IMR-90 (cell line): ENCODE results near the gene MYO9A. TPM values are rescaled to one million over a fixed set of nuclear protein-coding genes. Genes with fewer than 3 reads are reported as not detected.

ENCODE experiments used
- ATAC-seq: fragments of 200-7000 bp; cut with Tn5 transposase; 2 replicates; pipeline ENCODE4 v1.9.1; 2020; ENCODE audit warnings: low read depth, mild to moderate bottlenecking, moderate library complexity
- BruUV-seq: library from RNA; stranded (reverse); fragments of 400-500 nt; replicated peaks from 2 replicates; lab custom pipeline; 2021; lab: Mats Ljungman, UMichigan
- CTCF ChIA-PET: fragments of 300-600 bp; formaldehyde crosslinking; extraction: SDS; loops from one replicate; lab custom pipeline; 2021; ENCODE audit warnings: antibody characterized with exemption; lab: Yijun Ruan, JAX
- POLR2A ChIA-PET: fragments of 300-600 bp; sonication (Branson Sonifier 250); formaldehyde crosslinking; loops from one replicate; lab custom pipeline; 2022; ENCODE audit warnings: antibody characterized with exemption; ENCODE audit not compliant: unreplicated experiment; lab: Charles Lee
- DNase-seq: peaks from one replicate; pipeline ENCODE4 v3.0.0; 2013
- H2AFZ ChIP-seq: replicated peaks from 2 replicates; pipeline ENCODE3; 2013; ENCODE audit warnings: low read length, mild to moderate bottlenecking; ENCODE audit not compliant: poor library complexity
- H2AK5ac ChIP-seq: 2 replicates; pipeline ENCODE4 v1.6.1; 2013; ENCODE audit warnings: low read depth, low read length, inconsistent platforms
- H2AK9ac ChIP-seq: replicated peaks from 2 replicates; pipeline ENCODE3; 2013; ENCODE audit warnings: mild to moderate bottlenecking, low read depth, low read length, moderate library complexity; ENCODE audit not compliant: poor library complexity
- H2BK120ac ChIP-seq: 2 replicates; pipeline ENCODE4 v1.6.1; 2013; ENCODE audit warnings: low read depth, low read length, inconsistent platforms
- H2BK15ac ChIP-seq: 3 replicates; pipeline ENCODE4 v1.6.1; 2013; ENCODE audit warnings: low read depth, low read length, inconsistent platforms
- H2BK20ac ChIP-seq: 2 replicates; pipeline ENCODE4 v1.6.1; 2013; ENCODE audit warnings: low read depth, mild to moderate bottlenecking, inconsistent platforms, low read length, moderate library complexity
- H2BK5ac ChIP-seq: 2 replicates; pipeline ENCODE4 v1.6.1; 2013; ENCODE audit warnings: mild to moderate bottlenecking, low read depth, low read length, inconsistent platforms; ENCODE audit not compliant: poor library complexity, severe bottlenecking
- H3K14ac ChIP-seq: replicated peaks from 2 replicates; pipeline ENCODE4 v1.6.1; 2013; ENCODE audit warnings: low read depth, low read length, inconsistent platforms
- H3K18ac ChIP-seq: 2 replicates; pipeline ENCODE4 v1.6.1; 2013; ENCODE audit warnings: low read depth, low read length, control low read depth
- H3K23ac ChIP-seq: 2 replicates; pipeline ENCODE4 v1.6.1; 2013; ENCODE audit warnings: low read depth, low read length, inconsistent platforms
- H3K27ac ChIP-seq: 2 replicates; pipeline ENCODE4 v1.5.1; 2013; ENCODE audit warnings: mild to moderate bottlenecking, control low read depth, low read length; ENCODE audit not compliant: insufficient read depth
- H3K27me3 ChIP-seq: 2 replicates; pipeline ENCODE4 v1.6.1; 2013; ENCODE audit warnings: low read length; ENCODE audit not compliant: control insufficient read depth, insufficient read depth
- H3K36me3 ChIP-seq: 2 replicates; pipeline ENCODE4 v1.6.1; 2013; ENCODE audit warnings: low read length, mixed read lengths; ENCODE audit not compliant: control insufficient read depth, insufficient read depth
- H3K4ac ChIP-seq: 2 replicates; pipeline ENCODE4 v1.6.1; 2013; ENCODE audit warnings: low read depth, low read length, inconsistent platforms
- H3K4me1 ChIP-seq: 2 replicates; pipeline ENCODE4 v1.6.1; 2013; ENCODE audit warnings: low read length, mixed read lengths; ENCODE audit not compliant: control insufficient read depth, insufficient read depth
- H3K4me2 ChIP-seq: 2 replicates; pipeline ENCODE4 v1.6.1; 2013; ENCODE audit warnings: low read depth, mild to moderate bottlenecking, control low read depth, low read length, moderate library complexity
- H3K4me3 ChIP-seq: 2 replicates; pipeline ENCODE4 v1.5.1; 2013; ENCODE audit warnings: low read depth, mild to moderate bottlenecking, control low read depth, low read length, moderate library complexity; ENCODE audit not compliant: insufficient read depth
- H3K56ac ChIP-seq: 2 replicates; pipeline ENCODE4 v1.6.1; 2013; ENCODE audit warnings: low read length, inconsistent platforms; ENCODE audit not compliant: insufficient read depth; ENCODE audit errors: extremely low read depth
- H3K79me1 ChIP-seq, 2 experiments: 2 replicates each; pipeline ENCODE4 v1.6.1; 2013; ENCODE audit warnings: low read length in 2 of 2, inconsistent platforms in 1 of 2, low read depth in 1 of 2
- H3K9ac ChIP-seq: 2 replicates; pipeline ENCODE4 v1.6.1; 2013; ENCODE audit warnings: low read depth, low read length, control low read depth
- H3K9me1 ChIP-seq: 2 replicates; pipeline ENCODE4 v1.6.1; 2013; ENCODE audit warnings: low read length, inconsistent platforms; ENCODE audit not compliant: insufficient read depth
- H3K9me3 ChIP-seq: 2 replicates; pipeline ENCODE4 v1.6.1; 2013; ENCODE audit warnings: low read length; ENCODE audit not compliant: control insufficient read depth, insufficient read depth
- H4K20me1 ChIP-seq: 2 replicates; pipeline ENCODE4 v1.6.1; 2013; ENCODE audit warnings: low read length, inconsistent platforms; ENCODE audit not compliant: insufficient read depth
- H4K5ac ChIP-seq: 2 replicates; pipeline ENCODE4 v1.6.1; 2013; ENCODE audit warnings: mild to moderate bottlenecking, low read depth, low read length, control low read depth
- H4K8ac ChIP-seq, 2 experiments: 2 replicates each; pipeline ENCODE4 v1.6.1; 2013; ENCODE audit warnings: low read depth in 2 of 2, low read length in 2 of 2, control low read depth in 1 of 2, inconsistent platforms in 1 of 2
- H4K91ac ChIP-seq: 2 replicates; pipeline ENCODE4 v1.6.1; 2013; ENCODE audit warnings: low read depth, low read length, inconsistent platforms; ENCODE audit not compliant: insufficient read depth
- CEBPB ChIP-seq: IDR thresholded peaks from 2 replicates; pipeline ENCODE4 v1.6.1; 2012; ENCODE audit warnings: low read depth, low read length, improper control_type of control experiment
- CHD1 ChIP-seq: IDR thresholded peaks from 2 replicates; pipeline ENCODE4 v1.6.1; 2012; ENCODE audit warnings: low read depth, low read length, improper control_type of control experiment
- FOS ChIP-seq: fragments of 150-350 bp; IDR thresholded peaks from 2 replicates; pipeline ENCODE4 v1.6.1; 2016; ENCODE audit warnings: low read depth, low read length
- MAFK ChIP-seq: IDR thresholded peaks from 2 replicates; pipeline ENCODE4 v1.6.1; 2012; ENCODE audit warnings: low read depth, low read length, improper control_type of control experiment
- MAZ ChIP-seq: IDR thresholded peaks from 2 replicates; pipeline ENCODE4 v1.6.1; 2012; ENCODE audit warnings: low read depth, mild to moderate bottlenecking, low read length, improper control_type of control experiment, moderate library complexity, borderline replicate concordance
- NFE2L2 ChIP-seq: fragments of 150-350 bp; IDR thresholded peaks from 2 replicates; pipeline ENCODE4 v1.6.1; 2016; ENCODE audit warnings: low read depth, mild to moderate bottlenecking, low read length
- RFX5 ChIP-seq: IDR thresholded peaks from 2 replicates; pipeline ENCODE4 v1.8.0; 2012; ENCODE audit warnings: low read depth, mild to moderate bottlenecking, low read length, moderate library complexity
- WGBS, 2 experiments: methylation state at CpG; one replicate each; pipeline versions ENCODE4 v1.1.5 to v1.1.7; 2013; ENCODE audit warnings: missing lambda C conversion rate in 2 of 2; ENCODE audit not compliant: insufficient read length in 1 of 2; ENCODE audit errors: extremely low coverage in 2 of 2; 5-methylcytosine and 5-hydroxymethylcytosine counted together
- dilution Hi-C: fragments of 300-500 bp; cut with HindIII; formaldehyde crosslinking; loops from one replicate; pipeline ENCODE4 v1.14.3; 2018; ENCODE audit warnings: low sequenced_read_pairs; ENCODE audit not compliant: unreplicated experiment
- in situ Hi-C: fragments of 300-500 bp; cut with MboI; formaldehyde crosslinking; loops from 3 replicates; pipeline ENCODE4 v1.14.3; 2019; ENCODE audit warnings: low sequenced_read_pairs, inconsistent platforms, mixed read lengths
- intact Hi-C: fragments of 100-400 bp; cut with micrococcal nuclease; formaldehyde crosslinking; loops from 2 replicates; pipeline ENCODE4 v1.10.0; 2022
- polyA plus RNA-seq, 3 experiments: library from polyadenylated mRNA; depleted of rRNA; stranded (reverse); fragments of >200 nt; gene quantifications; 2 replicates each; pipeline ENCODE4 v1.2.3, GENCODE V29; 2012; ENCODE audit warnings: low replicate concordance in 1 of 3
- total RNA-seq: library from RNA; depleted of rRNA; stranded (reverse); fragments of >200 nt; gene quantifications from 2 replicates; pipeline ENCODE4 v1.2.3, GENCODE V29; 2012
- TF ChIP-seq, protein P1 (sequence below): conservative IDR thresholded peaks from 2 replicates; pipeline ENCODE4 v1.5.1; 2012; ENCODE audit warnings: mild to moderate bottlenecking, low read depth, low read length, improper control_type of control experiment

MYO9A gene
- total and polyA plus RNA-seq, 2 of the 4 experiments (the other 2 are of a cell fraction) = 6.0 to 49.5 TPM

DNA sequence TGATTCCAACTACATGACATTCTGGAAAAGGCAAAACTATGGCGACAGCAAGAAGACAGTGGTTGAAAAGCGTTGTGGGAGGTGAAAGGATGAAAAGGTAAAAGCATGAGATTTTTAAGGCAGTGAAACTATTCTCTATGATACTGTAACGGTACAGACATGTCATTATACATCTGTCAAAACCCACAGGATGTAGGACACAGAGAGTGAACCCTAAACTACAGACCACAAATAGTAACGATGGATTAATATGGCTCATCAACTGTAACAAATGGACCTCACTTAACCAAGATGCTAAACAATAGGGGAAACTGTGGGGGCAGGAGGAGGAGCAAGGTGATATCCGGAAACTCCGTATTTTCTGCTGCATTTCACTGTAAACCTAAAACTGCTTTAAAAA, 39.1 kb downstream of the MYO9A start:
- Histone ChIP-seq H4K8ac (no peak overlapping the region), H2BK120ac (no peak overlapping the region), H3K9ac (no peak overlapping the region), H2BK20ac (no peak overlapping the region), H4K5ac (no peak overlapping the region), H3K79me1 (peaks cover 19 to 21% of the 10 kb centered on the region in 2 experiments), H3K56ac (no peak overlapping the region), H3K9me1 (no peaks in the 10 kb centered on the region), H2AFZ (no peak overlapping the region), H2AK9ac (no peak overlapping the region), H3K27me3 (no peaks in the 10 kb centered on the region), H2BK15ac (no peak overlapping the region), H3K14ac (no peak overlapping the region), H3K36me3 (no peaks in the 10 kb centered on the region), H3K4me2 (no peak overlapping the region), H3K18ac (no peak overlapping the region), H3K27ac (no peak overlapping the region), H2AK5ac (no peak overlapping the region), H3K4ac (no peak overlapping the region), H4K20me1 (peaks cover 11% of the 10 kb centered on the region; the same call in 1 of the 2 replicates), H3K4me1 (no peaks in the 10 kb centered on the region), H2BK5ac (no peak overlapping the region), H4K91ac (no peak overlapping the region), H3K4me3 (no peak overlapping the region), H3K9me3 (no peaks in the 10 kb centered on the region), H3K23ac (no peak overlapping the region)
- intact Hi-C loops = no loop called here
- in situ Hi-C loops = no loop called here
- ATAC-seq (no peak), DNase-seq (no peak)
- TF ChIP-seq FOS (no peak), RFX5 (no peak), MAFK (no peak), CEBPB (no peak), MAZ (no peak), CHD1 (no peak), NFE2L2 (no peak)
- TF ChIP-seq, protein P1, sequence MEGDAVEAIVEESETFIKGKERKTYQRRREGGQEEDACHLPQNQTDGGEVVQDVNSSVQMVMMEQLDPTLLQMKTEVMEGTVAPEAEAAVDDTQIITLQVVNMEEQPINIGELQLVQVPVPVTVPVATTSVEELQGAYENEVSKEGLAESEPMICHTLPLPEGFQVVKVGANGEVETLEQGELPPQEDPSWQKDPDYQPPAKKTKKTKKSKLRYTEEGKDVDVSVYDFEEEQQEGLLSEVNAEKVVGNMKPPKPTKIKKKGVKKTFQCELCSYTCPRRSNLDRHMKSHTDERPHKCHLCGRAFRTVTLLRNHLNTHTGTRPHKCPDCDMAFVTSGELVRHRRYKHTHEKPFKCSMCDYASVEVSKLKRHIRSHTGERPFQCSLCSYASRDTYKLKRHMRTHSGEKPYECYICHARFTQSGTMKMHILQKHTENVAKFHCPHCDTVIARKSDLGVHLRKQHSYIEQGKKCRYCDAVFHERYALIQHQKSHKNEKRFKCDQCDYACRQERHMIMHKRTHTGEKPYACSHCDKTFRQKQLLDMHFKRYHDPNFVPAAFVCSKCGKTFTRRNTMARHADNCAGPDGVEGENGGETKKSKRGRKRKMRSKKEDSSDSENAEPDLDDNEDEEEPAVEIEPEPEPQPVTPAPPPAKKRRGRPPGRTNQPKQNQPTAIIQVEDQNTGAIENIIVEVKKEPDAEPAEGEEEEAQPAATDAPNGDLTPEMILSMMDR = no peak
- dilution Hi-C loops = no loop called here
- WGBS, 2 experiments = no CpG with 5 or more reads among the region's 6 CpGs
- POLR2A ChIA-PET = no interaction called here
- CTCF ChIA-PET = no interaction called here
- no TSS peak for BruUV-seq
